Urothelium cell line (cell line): Measurements from ENCODE around the gene USP36.
"Not testable (repeated sequence)": the region's sequence is repeated elsewhere in the genome, so short reads cannot be mapped to it uniquely, and the experiment has no call there.

Source experiments
- DNase-seq: peaks from one replicate; pipeline ENCODE4 v3.0.0; 2011; ENCODE audit warnings: low spot score, mixed read lengths
- FAIRE-seq: peaks from 2 replicates; lab custom pipeline; 2011; peaks lifted over from hg19 to GRCh38; lab: Jason Lieb, UNC

Gene USP36

DNA sequence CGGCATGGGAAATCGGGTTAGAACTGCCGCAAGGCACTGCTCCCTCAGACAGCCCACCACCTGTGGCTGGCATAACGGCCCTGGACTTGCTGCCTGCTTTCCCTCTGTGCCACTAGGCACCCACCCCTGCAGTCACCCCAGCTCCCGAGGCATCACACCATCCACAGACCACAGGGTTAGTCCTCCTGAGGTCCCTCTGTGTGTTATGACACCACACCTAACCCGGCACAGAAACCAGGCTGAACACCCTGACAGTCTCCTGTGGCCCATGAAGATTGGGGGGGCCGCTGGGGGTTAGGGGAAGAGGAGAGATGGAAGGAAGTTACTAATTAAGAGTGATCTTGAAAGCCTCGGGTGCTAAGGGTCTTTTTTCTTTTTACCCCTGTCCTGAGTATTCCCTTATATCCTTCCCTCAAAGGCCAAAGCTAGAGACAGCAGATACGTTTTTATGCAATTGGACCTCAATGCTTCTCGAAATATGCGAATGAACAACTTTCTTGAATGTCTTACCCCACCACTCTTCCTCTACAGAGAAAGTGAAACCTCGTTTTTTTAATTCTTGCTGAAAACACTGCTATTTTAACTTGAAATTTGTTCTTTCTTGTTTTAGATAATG is 65.5 kb downstream of the USP36 start:
- FAIRE-seq: no peak
- no peak for DNase-seq

DNA sequence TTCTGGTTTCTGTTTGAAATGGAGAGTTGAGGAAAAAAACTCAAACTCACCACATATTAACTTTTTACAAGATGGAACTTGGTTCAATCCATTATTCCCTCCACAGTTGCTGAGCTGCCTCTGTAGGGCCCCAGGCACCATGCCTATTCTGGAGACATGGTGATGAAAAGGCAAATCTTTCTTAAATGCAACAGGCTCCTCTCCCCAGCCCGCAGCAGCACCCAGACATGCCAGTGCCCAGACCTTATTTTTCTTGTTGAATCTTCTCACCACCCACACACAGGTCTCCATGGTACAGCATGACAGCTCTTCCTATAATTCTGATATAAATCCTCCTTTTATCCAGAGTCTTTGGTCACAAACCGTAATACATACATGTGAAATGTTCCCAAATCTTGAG is 66.2 kb downstream of the USP36 start:
- no peak for DNase-seq
- no peak for FAIRE-seq

DNA sequence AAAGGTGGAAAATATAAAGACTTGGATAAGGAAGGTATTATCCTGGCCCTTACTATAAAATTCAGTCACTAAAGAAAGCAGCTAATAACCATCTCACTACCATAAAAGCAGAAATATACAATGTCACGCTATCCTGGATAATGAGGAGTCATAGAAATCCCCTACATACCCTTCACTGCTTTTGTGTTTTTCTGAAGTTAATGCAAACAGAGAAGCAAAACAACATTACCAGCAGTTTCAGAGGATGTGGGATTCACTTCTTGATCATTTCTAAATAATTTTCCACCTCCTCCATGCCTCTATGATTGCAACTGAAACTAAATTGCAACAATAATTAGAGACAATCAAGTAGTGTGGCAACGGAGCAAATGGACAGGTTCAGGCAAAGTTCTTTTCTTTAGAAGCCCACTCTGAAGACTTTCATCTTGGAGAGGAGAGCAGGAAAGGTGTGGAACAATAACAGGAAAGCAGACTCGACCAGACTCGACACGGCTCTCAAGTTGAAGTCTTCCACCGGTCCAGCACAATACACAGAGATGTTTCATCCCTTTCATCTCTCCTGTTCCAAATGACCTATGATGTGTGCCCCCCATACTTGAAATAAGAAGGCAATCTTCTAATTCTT is 68.7 kb downstream of the USP36 start:
- FAIRE-seq (no peak), DNase-seq (no peak)

DNA sequence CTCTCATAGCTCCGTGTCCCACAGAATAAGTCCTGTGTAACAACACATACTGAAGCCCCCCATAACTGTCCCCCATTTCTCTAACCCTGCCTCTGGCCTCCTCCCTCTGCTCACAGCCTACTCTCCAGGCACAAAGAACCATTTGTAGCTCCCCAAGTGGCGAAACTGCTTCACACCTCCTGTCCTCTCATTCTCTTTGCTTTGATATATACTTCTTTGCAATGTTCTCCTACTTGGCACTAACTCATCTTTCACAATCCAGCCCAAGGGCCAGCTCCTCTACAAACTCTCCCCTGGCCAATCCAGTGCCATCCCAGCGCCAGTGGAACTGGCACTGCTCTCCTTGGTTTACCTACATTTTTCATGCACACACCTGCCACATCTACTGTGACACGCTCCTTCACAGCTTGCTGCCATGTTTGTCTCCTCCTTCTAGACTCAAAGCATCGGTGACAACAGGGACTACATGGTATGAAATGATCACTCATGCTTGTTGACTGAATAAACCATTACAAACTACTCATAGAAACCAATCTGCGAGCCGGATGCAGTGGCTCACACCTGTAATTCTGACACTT is 71.3 kb downstream of the USP36 start:
- FAIRE-seq: no peak
- DNase-seq: no peak

DNA sequence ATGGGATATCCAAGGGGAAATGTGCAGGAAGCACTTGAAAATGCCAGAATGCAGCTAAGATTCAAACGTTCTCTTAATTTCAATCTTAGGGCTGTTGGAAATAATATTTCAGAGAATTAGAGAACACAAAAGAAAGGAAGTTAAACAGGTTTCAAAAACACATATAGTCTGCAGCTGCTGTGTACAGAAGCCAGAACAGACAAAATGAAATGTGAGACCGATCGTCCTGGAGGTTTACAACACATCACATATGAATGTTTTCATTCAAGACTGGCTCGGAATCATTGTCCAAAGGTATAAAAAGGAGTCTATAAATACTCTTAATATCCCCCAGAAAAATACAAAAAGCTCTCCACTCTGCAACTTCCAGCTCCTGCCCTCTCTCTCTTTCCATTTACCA is 72.8 kb downstream of the USP36 start:
- DNase-seq (no peak), FAIRE-seq (no peak)

DNA sequence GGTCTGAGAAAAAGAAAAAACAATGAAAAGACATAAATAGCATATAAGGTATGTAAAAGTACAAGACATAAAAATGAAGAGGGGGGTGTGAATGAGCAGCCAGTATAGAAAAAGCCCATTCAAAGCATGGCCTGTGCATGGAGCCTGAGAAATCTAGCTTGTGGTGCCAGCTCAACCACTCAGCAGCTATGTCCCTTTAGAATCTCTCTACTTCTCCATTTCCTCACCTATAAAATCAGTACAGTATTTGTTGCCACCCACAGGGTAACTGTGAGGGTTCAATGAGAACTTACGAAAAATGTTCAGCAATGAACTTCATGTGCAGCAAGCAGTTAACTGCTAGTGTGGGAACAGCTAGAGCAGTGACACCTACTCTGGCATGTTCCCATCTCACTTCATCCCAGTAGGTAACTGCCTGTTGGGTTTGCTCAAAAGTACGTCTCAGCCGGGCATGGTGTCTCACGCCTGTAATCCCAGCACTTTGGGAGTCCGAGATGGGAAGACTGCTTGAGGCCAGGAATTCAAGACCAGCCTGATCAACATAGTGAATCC is 73.8 kb downstream of the USP36 start:
- FAIRE-seq (peak; percentile 23), DNase-seq (no peak)

DNA sequence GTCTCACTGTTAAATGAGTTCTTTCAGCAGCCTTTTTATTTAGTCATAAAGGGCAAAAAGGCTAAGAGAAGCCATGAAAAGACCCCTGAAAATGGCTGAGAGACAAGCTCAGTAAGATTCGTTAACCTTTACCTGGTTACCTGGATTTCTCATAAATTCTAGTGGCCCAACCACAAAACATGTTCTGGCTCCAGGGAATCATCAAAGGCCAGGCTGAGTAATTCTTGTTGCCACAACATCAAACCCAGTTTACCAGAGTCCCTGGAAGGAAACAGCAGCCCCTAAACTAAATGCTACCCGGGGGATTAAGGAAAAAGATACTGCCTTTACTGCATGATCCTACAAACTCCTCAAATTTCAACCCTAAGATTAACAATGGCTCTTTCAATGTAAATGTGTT is 74.4 kb downstream of the USP36 start:
- DNase-seq (no peak), FAIRE-seq (no peak)

DNA sequence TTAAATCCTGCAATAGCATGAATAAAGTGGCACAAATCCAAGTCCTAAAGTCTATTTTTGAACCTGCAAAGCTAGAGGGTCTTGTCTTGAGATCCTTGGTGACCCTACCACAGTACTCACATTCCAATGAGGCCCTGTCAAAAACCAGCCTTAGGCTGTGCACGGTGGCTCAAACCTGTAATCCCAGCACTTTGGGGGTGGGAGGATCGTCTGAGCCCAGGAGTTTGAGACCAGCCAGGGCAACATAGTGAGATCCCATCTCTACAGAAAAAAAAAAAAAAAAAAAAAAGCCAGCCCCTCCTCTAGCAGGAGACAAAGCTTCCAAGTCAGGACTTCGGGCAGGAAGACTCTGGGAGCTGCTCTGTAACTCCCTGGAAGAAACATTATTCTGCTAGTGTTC is 74.8 kb downstream of the USP36 start:
- DNase-seq (no peak), FAIRE-seq (no peak)

DNA sequence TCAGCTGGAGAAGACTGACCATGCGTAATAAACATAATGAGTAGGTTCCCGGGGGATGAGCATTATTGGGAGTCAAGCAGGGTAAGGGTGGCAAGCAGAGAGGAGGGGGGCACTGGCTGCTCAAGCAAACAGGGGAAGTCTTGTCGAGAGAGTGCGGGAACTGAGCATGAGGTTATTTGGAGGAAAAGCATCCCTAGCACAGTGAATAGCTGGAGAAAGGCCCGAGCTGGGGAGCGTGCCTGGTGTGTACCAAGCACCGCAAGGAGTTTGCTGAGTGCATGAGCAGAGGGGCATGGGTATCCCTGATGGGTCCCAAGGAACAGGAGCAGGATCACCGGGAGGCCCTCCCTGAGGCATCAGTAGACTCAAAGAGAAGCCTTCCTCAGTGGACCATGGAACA is 75.7 kb downstream of the USP36 start:
- no peak for DNase-seq
- FAIRE-seq: no peak

DNA sequence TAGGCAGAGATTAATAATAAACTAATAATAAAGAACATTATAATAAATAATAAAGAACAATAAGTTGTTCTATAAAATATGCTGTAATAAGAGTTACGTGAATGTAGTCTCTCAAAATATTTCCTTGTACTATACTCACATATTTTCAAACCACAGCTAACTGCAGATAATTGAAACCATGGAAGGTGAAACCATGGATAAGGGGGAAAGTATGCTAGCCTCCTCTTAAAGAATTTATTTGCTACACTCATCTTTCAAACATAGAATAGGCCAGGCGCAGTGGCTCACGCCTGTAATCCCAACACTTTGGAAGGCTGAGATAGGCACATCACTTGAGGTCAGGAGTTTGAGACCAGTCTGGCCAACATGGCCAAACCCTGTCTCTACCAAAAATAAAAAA is 77.1 kb downstream of the USP36 start:
- FAIRE-seq: no peak
- no peak for DNase-seq

DNA sequence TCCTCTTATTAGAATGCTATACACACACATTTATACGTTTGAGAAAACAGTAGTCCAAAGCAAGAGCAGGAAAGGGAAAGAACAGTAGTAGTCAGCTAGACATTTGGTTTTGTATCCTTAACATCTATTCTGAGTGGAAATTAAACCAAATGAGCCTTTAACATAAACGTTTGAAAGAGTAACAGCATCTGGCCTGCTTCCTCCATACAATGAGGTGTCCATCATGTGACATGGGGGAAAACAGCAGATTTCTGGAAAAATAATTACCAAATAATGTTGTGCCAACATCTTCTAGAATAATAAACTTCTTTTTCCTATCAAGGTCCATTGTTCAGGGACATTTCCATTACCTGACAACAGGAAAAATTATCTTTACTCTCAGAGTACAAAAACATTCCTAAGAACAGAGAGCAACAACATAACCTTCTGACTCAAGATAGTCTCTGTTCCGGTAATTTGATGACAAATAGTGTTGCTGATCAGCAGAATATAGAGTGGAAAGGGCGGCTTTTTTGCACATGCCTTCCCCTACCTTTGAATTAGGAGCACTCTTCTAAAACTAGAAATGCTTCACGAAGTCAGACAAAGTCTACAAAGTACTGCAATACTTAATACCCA is 78.7 kb downstream of the USP36 start:
- no peak for FAIRE-seq
- DNase-seq: no peak

DNA sequence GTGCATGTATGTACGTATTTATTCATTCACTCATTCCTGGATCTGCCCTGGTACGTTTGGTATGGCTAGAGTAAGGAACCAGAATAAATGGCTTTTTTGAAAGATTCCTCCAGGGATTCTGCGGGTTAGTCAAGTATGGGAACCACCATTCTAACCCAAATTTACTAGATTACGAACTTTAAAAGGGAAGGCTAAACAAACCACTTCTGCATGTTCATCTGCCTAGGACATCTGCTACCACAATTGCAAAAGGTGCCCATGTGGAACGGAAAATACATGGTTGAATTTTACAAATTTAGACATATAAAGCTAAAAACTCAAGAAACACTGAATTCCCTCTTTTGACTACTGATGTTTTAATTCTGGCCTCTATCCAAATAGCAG is 80.7 kb downstream of the USP36 start:
- FAIRE-seq: no peak
- no peak for DNase-seq

DNA sequence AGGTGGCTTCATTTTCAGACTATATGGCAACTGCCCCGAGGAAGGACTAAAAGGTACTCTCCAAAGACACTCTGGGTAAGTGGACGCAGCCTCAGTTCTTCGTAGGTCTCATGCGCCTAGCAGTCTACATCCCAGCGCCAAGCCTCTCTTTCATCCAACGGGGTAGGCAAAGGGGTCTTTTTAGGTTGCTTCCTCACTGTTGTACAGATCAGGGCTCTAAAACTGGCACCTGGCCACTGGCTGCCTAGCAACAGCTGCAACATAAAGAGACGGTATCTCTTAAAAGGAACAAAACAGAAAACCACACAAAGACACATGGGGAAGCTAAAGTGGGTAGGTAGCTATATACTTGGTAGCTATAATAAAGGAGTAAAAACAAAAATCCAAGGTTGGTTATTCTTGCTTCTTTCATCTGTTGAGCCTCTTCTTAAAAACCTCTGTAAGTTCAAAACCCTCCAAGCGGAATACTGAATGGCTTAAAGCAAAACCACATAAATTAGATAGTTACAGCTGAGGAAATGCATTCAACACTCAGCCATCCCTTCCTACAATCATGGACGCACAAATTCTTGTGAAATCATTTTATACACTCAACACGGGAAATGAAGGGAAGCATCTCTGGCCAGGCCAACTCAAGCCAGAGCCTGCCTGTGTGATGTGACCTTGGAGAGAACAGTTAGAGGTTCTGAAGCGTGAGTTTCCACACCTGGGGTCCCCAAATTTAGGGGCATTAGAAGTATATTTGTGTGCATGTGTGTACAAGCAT is 81.2 kb downstream of the USP36 start:
- DNase-seq (no peak), FAIRE-seq (no peak)

DNA sequence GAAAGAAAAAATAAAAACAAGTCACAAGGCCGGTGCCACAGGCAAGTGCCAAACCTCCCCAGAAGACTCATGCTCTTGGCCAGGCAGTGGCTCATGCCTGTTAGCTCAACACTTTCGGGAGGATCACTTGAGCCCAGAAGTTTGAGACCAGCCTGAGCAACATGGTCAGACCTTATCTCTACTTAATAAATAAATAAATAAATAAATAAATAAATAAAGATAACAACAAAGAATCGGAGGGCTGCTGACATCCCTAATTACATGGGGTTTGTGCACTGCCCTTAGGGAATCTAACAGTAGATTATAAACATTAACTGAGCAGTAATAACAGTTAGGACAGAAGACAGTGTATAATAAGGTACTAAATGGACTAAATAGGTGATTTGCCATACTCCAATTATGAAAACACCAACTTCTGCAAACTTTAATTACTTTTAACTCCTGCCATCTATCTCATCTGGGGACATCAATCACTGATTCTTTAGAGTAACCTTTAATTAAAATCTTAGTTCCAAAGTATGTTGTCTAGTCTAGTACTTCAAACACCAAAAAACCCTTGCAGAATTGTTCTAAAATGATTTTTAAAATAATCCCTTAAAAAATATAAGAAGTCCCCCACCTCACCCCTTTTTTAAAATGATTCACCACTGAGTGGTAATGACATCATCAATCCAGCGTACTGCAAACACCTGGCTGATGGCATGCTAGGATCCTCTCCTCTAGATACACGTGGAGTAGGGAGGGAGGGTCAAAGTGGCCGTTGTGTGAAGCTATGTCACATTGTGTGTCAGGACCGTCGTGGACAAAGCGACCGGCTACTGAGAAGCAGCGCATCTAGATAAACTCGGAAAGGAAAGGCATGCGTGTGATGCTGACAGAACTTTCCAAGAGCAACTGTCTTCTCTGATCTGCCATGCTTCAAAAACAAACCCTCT is 87.0 kb downstream of the USP36 start:
- FAIRE-seq (peak; percentile 23), DNase-seq (no peak)

DNA sequence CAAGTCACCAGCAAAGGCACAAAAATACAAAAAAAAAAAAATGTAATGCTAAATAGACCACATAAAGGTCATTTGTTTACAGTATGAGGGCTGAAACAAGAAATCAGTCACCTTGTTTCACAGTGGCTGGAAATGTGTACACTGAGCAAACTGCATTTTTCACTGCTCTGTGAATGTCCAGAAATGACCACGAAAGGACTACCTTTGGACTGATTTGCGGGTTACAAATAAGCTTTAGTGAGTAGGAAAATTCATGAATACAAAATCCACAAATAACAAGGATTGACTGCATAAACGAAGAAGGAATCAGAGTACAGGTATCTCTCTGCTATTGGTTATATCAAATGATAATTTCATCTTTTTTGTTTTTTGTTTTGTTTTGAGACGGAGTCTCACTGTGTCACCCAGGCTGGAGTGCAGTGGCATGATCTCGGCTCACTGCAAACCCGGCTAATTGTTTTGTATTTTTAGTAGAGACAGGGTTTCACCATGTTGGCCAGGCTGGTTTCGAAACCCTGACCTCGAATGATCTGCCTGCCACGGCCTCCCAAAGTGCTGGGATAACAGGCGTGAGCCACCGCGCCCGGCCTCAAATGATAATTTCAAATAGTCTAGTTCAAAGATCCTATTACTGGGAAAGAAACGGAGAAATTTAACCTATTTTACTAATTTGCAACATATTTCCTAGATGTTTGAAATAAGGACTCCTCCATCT is 89.0 kb downstream of the USP36 start:
- no peak for FAIRE-seq
- no peak for DNase-seq

DNA sequence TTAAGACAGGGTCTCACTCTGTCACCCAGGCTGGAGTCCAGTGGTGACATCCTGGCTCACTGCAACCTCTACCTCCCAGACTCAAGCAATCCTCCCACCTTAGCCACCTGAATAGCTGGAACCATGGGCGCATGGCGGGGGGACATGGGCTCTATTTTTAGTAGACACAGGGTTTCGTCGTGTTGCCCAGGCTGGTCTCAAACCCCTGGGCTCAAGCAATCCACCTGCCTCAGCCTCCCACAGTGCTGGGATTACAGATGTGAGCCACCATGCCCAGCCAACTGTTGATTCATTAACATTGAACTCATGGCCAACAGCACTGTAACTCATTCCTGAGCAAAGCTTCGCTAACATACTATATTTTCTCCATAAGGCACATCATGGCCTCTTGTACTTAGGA is 89.6 kb downstream of the USP36 start:
- DNase-seq, FAIRE-seq: not testable (repeated sequence)

DNA sequence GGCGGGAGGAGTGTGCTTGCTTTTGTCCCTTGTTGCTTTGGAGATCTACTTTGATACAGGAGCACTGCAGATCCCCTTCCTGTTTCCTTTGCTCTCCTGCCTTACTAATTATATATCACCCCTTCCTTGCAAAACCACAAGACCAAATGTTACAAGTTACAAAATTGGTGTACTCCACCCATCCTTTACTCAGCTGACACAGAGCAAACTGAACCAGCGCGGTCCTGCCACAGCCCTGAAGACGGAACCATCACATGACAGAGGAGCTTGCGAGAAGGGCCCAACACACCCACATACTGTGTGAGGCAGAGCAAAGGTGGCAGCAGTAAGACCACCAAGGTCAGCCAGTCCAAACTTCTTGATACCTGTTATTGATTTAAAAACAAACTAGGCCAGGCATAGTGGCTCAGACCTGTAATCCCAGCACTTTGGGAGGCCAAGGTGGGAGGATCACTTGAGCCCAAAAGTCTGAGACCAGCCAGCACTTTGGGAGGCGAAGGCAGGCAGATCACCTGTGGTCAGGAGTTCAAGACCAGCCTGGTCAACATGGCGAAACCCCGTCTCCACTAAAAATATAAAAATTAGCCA is 91.8 kb downstream of the USP36 start:
- no peak for DNase-seq
- FAIRE-seq: no peak

DNA sequence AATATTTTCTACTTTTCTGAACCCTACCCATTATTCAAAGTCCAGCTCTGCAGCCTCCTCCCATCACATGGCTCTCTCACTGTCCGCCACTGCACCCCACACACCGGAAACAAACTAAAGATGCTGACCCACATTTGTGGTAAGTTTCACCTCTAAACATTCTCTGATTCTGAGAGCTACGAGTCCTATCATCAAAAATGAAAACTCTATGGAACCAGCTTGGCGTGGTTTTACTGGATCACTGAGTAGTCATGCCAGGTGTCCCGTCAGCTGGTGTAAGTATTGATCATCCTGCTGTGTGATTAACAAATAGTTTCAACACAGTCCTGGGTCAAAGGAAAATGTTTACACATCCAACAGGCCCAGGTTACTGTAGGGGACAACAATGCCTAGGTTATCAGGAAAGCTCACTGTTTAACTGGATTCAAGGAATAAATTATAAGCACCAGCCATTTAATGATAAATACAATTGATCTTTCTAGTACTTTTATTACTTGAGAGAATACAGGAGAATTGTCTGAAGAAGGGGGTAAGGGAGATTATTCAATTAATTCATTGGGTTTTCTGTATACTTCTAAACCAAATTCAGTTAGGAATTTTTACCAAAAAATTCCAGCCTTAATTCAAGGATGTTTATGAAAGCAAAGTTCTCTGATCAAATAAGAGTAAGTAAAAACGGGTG is 92.4 kb downstream of the USP36 start:
- no peak for FAIRE-seq
- no peak for DNase-seq

DNA sequence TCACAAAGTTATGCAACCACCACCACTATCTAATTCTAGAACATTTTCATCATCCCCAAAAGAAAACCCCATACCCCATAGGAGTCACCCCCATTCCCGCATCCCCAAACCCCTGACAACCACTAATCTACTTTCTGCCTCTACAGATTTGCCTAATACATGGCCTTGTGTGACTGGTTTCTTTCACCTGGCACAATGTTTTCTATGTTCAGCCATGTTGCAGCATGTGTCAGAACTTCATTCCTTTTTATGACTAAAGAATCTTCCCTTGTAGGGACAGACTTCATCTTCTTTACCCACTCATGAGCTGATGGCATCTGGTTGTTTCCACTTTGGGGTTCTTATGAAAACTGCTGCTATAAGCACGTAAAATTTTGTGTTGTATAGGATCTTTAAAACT is 93.1 kb downstream of the USP36 start:
- FAIRE-seq: no peak

More for the DNA sequence above, 93.1 kb downstream of the USP36 start:
- no peak for DNase-seq
